ENCODE data around the gene DPP6.
"Not testable (repeated sequence)": the region's sequence is repeated elsewhere in the genome, so short reads cannot be mapped to it uniquely, and the experiment has no call there.

DPP6 gene

GRCh38 chr7:154909241-154910105, 857.3 kb downstream of the DPP6 start:
- no peak for DNase-seq (ENCODE audit: low read depth in 2 of 2)

GRCh38 chr7:154910125-154910524, 857.9 kb downstream of the DPP6 start:
- no peak for DNase-seq (ENCODE audit: low read depth in 2 of 2)

- DNase-seq (ENCODE audit: low read depth in 2 of 2) = no peak
Measured at GRCh38 chr7:154910977-154911376, 858.8 kb downstream of the DPP6 start.

- DNase-seq (ENCODE audit: low read depth in 2 of 2) = no peak
Measured at GRCh38 chr7:154911411-154911810, 859.2 kb downstream of the DPP6 start.

- DNase-seq (ENCODE audit: low read depth in 2 of 2) = no peak
Measured at GRCh38 chr7:154911862-154912455, 859.8 kb downstream of the DPP6 start.

GRCh38 chr7:154912871-154913637, 860.9 kb downstream of the DPP6 start:
- no peak for DNase-seq (ENCODE audit: low read depth in 2 of 2)

- DNase-seq (ENCODE audit: low read depth in 2 of 2) = peak; percentile 88 to 90
Measured at GRCh38 chr7:154913638-154914307, 861.6 kb downstream of the DPP6 start.

GRCh38 chr7:154914308-154914995, 862.3 kb downstream of the DPP6 start:
- DNase-seq (ENCODE audit: low read depth in 2 of 2) = no peak

- no peak for DNase-seq (ENCODE audit: low read depth in 2 of 2)
Measured at GRCh38 chr7:154914996-154915380, 862.8 kb downstream of the DPP6 start.

GRCh38 chr7:154915600-154915999, 863.4 kb downstream of the DPP6 start:
- DNase-seq (ENCODE audit: low read depth in 2 of 2) = no peak

GRCh38 chr7:154916381-154916780, 864.2 kb downstream of the DPP6 start:
- no peak for DNase-seq (ENCODE audit: low read depth in 2 of 2)

GRCh38 chr7:154916856-154917807, 864.9 kb downstream of the DPP6 start:
- DNase-seq (ENCODE audit: low read depth in 2 of 2) = no peak

GRCh38 chr7:154917808-154918160, 865.6 kb downstream of the DPP6 start:
- DNase-seq (ENCODE audit: low read depth in 2 of 2) = no peak

GRCh38 chr7:154918266-154918665, 866.1 kb downstream of the DPP6 start:
- no peak for DNase-seq (ENCODE audit: low read depth in 2 of 2)

GRCh38 chr7:154918741-154919140, 866.5 kb downstream of the DPP6 start:
- DNase-seq (ENCODE audit: low read depth in 2 of 2) = no peak

GRCh38 chr7:154919344-154920225, 867.4 kb downstream of the DPP6 start:
- DNase-seq (ENCODE audit: low read depth in 2 of 2) = no peak

- DNase-seq (ENCODE audit: low read depth in 2 of 2) = not testable (repeated sequence)
Measured at GRCh38 chr7:154922472-154922871, 870.3 kb downstream of the DPP6 start.

- peak; percentile 53 to 65 for DNase-seq (ENCODE audit: low read depth in 2 of 2)
Measured at GRCh38 chr7:154927624-154928125, 875.5 kb downstream of the DPP6 start.

Data from stimulated activated CD4-positive, alpha-beta T cell treated with anti-CD3 and anti-CD28 coated beads, Interleukin-1b, Interleukin-23, amount 100 ng/mL, for 4 hours (primary cell).